ENCODE measurements around the gene PLA2G5. TPM values are rescaled to one million over a fixed set of nuclear protein-coding genes. Genes with fewer than 3 reads are reported as not detected.

The PLA2G5 gene
- total and polyA plus RNA-seq, 9 of the 15 experiments (the other 6 are each of a cell fraction or from before 2014, with no cell fraction given), result not detected

- Histone ChIP-seq H3K27me3 (ENCODE audit: control insufficient read depth in 2 of 2, insufficient read depth in 2 of 2, low read length in 2 of 2) (peaks cover 30 to 57% of the 10 kb centered on the region in 2 experiments), H3K4me2 (ENCODE audit: insufficient read depth, low read length) (no peak overlapping the region), H3K9me1 (ENCODE audit: control insufficient read depth, insufficient read depth, low read length) (no peaks in the 10 kb centered on the region), H2AFZ (ENCODE audit: low read depth, low read length) (no peak overlapping the region), H3K4me3 (no peak overlapping the region), H3K9ac (ENCODE audit: insufficient read depth in 1 of 2, low read depth in 2 of 2, low read length in 2 of 2) (no peak overlapping the region), H3K79me2 (ENCODE audit: control insufficient read depth, insufficient read depth, low read length) (no peaks in the 10 kb centered on the region), H4K20me1 (replicated peaks; ENCODE audit: control insufficient read depth, insufficient read depth, low read length) (no peaks in the 10 kb centered on the region), H3K27ac (ENCODE audit: extremely low read depth, low read depth, low read length) (no peak overlapping the region), H3K4me1 (replicated peaks in 1 of 2; ENCODE audit: control insufficient read depth in 2 of 2, insufficient read depth in 2 of 2, low read length in 2 of 2) (no peaks in the 10 kb centered on the region), H3K9me3 (replicated peaks; ENCODE audit: control insufficient read depth, insufficient read depth, low read depth, low read length) (no peaks in the 10 kb centered on the region), H3K36me3 (ENCODE audit: control insufficient read depth, insufficient read depth, low read length) (no peaks in the 10 kb centered on the region)
- POLR2A ChIA-PET, result interaction anchor here (0.6 to 1.4 kb wide), 2 partner anchors 12 to 15 kb away, joined by 3 read pairs; no protein-coding TSS in a partner anchor
- CTCF ChIA-PET (ENCODE audit: low intra/inter-chr PET ratio), result no interaction called here
- in situ Hi-C loops (cut with MboI), result no loop called here
- BruUV-seq (replicated peaks), result no TSS peak
- ATAC-seq (no peak), DNase-seq (ENCODE audit: extremely low read depth in 1 of 4, low spot score in 3 of 4) (no peak), FAIRE-seq (no peak)
- intact Hi-C loops (cut with micrococcal nuclease), result no loop called here
- TF ChIP-seq RBM25 (IDR thresholded peaks at IDR 0.05; ENCODE audit: low read depth, low read length, severe bottlenecking) (peak; percentile 61), SMARCA5 (IDR thresholded peaks at IDR 0.05) (no peak), MCM2 (IDR thresholded peaks at IDR 0.05; ENCODE audit: low read depth) (no peak)
- WGBS (ENCODE audit: insufficient coverage, low coverage, missing lambda C conversion rate), result 0% methylated on average over 2 of the region's 2 CpGs
Observed at GRCh38 chr1:20075345-20075744, 5.4 kb downstream of the PLA2G5 start.

GRCh38 chr1:20076223-20076622, 6.2 kb downstream of the PLA2G5 start:
- POLR2A ChIA-PET, result interaction anchor here (0.6 to 1.4 kb wide), 2 partner anchors 13 to 14 kb away, joined by 3 read pairs; no protein-coding TSS in a partner anchor
- H2AFZ ChIP-seq (ENCODE audit: low read depth, low read length), result no peak overlapping the region
- CTCF ChIA-PET (ENCODE audit: low intra/inter-chr PET ratio), result no interaction called here
- no peaks in the 10 kb centered on the region for H3K36me3 ChIP-seq (ENCODE audit: control insufficient read depth, insufficient read depth, low read length)
- H3K79me2 ChIP-seq (ENCODE audit: control insufficient read depth, insufficient read depth, low read length), result no peaks in the 10 kb centered on the region
- DNase-seq (ENCODE audit: extremely low read depth in 1 of 4, low spot score in 3 of 4), result no peak
- no peaks in the 10 kb centered on the region for H3K9me1 ChIP-seq (ENCODE audit: control insufficient read depth, insufficient read depth, low read length)
- H4K20me1 ChIP-seq (replicated peaks; ENCODE audit: control insufficient read depth, insufficient read depth, low read length), result no peaks in the 10 kb centered on the region
- H3K9ac ChIP-seq (ENCODE audit: insufficient read depth in 1 of 2, low read depth in 2 of 2, low read length in 2 of 2), result no peak overlapping the region
- WGBS (ENCODE audit: insufficient coverage, low coverage, missing lambda C conversion rate), result 0% methylated on average over 5 of the region's 5 CpGs
- H3K27me3 ChIP-seq (ENCODE audit: control insufficient read depth in 2 of 2, insufficient read depth in 2 of 2, low read length in 2 of 2), result peaks cover 30 to 59% of the 10 kb centered on the region in 2 experiments; a peak in 4 of 5 replicates
- intact Hi-C loops (cut with micrococcal nuclease), result no loop called here
- H3K4me1 ChIP-seq (replicated peaks in 1 of 2; ENCODE audit: control insufficient read depth in 2 of 2, insufficient read depth in 2 of 2, low read length in 2 of 2), result no peaks in the 10 kb centered on the region
- no peak overlapping the region for H3K4me2 ChIP-seq (ENCODE audit: insufficient read depth, low read length)
- TF ChIP-seq ZBTB9 (CRISPR knock-in tag; IDR thresholded peaks at IDR 0.05), result no peak
- TF ChIP-seq KLF10 (CRISPR knock-in tag; IDR thresholded peaks at IDR 0.05), result no peak
- TF ChIP-seq RAD51 (IDR thresholded peaks at IDR 0.05; ENCODE audit: borderline replicate concordance, low read depth), result peak; percentile 40; the same call in 1 of the 2 replicates
- TF ChIP-seq TFE3 (CRISPR knock-in tag; IDR thresholded peaks at IDR 0.05), result peak; percentile 79
- no peak for TF ChIP-seq USF2 (CRISPR knock-in tag; IDR thresholded peaks at IDR 0.05)
- no TSS peak for BruUV-seq (replicated peaks)
- in situ Hi-C loops (cut with MboI), result no loop called here
- H3K27ac ChIP-seq (ENCODE audit: extremely low read depth, low read depth, low read length), result no peak overlapping the region
- FAIRE-seq, result no peak
- H3K4me3 ChIP-seq, result no peak overlapping the region
- no peak for ATAC-seq
- no peaks in the 10 kb centered on the region for H3K9me3 ChIP-seq (replicated peaks; ENCODE audit: control insufficient read depth, insufficient read depth, low read depth, low read length)

Data from K562 (cell line).